ENCODE results near the gene RAB3GAP2.
A peak's percentile ranks its signal among the peaks of the same experiment; 100 is the strongest.

Gene RAB3GAP2

DNA sequence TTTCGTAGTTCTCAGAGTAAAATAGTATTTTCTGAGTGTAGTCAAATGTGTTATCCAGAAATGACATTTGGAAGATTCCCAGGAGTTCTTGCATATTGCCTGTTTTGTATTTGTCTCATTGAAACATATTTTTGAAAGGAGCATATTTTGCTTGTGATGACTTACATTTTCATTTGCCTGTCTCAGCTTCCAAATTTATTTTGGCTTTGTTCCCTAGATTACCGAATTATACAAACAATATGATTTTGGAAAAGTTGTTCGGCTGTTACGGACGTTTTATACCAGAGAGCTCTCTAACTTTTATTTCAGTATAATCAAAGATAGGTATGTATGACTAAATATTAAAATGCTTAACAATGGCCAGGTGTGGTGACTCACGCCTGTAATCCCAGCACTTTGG, 132.3 kb downstream of the RAB3GAP2 start:
- Histone ChIP-seq H3K27me3 (ENCODE audit: control insufficient read depth in 2 of 2, insufficient read depth in 2 of 2, low read length in 2 of 2) (no peaks in the 10 kb centered on the region), H3K9ac (ENCODE audit: low read depth in 1 of 2, low read length in 2 of 2) (no peak overlapping the region), H3K9me3 (ENCODE audit: control insufficient read depth in 2 of 2, low read length in 2 of 2) (no peaks in the 10 kb centered on the region), H3K27ac (ENCODE audit: low read depth in 2 of 2, low read length in 2 of 2) (no peak overlapping the region), H3K4me1 (ENCODE audit: control insufficient read depth in 2 of 2, insufficient read depth in 2 of 2, low read length in 2 of 2) (peaks cover 0 to 6% of the 10 kb centered on the region in 2 donors), H3K36me3 (ENCODE audit: control insufficient read depth in 2 of 2, insufficient read depth in 2 of 2, low read length in 2 of 2) (peaks cover 18 to 28% of the 10 kb centered on the region in 2 donors), H3K4me3 (ENCODE audit: low read length in 2 of 2) (no peak overlapping the region)

DNA sequence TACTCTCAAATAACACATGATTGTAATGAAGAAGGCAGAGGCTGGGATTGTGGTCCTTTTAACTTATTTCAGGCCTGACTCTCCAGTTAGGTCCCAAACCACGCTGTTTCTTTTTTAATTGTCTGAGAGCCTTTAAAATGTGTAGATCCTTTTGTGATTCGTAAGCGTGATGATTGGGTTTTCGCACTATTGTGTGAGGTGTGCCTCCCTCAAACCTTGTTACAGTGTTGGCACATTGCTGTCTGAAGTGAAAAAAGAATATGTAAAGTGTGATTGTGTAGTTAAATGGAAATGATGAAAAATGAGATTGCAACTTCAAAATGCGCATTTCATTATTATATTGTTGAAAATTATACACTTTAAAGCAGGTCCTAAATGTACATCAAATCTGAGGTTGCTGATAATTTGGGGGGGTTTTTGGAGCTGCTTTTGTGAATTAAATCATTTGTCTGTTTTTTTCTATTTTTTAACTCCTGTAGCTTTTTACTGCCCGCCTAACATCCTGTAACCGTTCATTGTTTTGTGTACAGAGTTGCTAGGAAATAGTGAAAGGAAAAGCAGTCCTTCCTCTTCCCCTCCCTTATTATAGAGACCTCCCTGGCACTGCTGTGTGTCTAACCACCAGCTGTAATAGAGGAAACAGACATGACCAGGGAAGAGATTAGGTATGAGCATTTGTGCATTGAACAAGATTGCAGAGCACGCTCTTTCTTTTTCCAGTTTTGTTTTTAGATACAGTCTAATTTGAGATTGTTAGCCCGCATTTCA, 135.1 kb downstream of the RAB3GAP2 start:
- Histone ChIP-seq H3K9me3 (ENCODE audit: control insufficient read depth in 2 of 2, low read length in 2 of 2) (no peaks in the 10 kb centered on the region), H3K36me3 (ENCODE audit: control insufficient read depth in 2 of 2, insufficient read depth in 2 of 2, low read length in 2 of 2) (peaks cover 29 to 34% of the 10 kb centered on the region in 2 donors), H3K27me3 (ENCODE audit: control insufficient read depth in 2 of 2, insufficient read depth in 2 of 2, low read length in 2 of 2) (no peaks in the 10 kb centered on the region), H3K4me1 (ENCODE audit: control insufficient read depth in 2 of 2, insufficient read depth in 2 of 2, low read length in 2 of 2) (peaks cover 0 to 6% of the 10 kb centered on the region in 2 donors), H3K27ac (ENCODE audit: low read depth in 2 of 2, low read length in 2 of 2) (peak overlapping the region in 1 of 2 donors; percentile 21), H3K4me3 (ENCODE audit: low read length in 2 of 2) (peak overlapping the region in 1 of 2 donors; percentile 33), H3K9ac (ENCODE audit: low read depth in 1 of 2, low read length in 2 of 2) (peak overlapping the region in 1 of 2 donors; percentile 60)

DNA sequence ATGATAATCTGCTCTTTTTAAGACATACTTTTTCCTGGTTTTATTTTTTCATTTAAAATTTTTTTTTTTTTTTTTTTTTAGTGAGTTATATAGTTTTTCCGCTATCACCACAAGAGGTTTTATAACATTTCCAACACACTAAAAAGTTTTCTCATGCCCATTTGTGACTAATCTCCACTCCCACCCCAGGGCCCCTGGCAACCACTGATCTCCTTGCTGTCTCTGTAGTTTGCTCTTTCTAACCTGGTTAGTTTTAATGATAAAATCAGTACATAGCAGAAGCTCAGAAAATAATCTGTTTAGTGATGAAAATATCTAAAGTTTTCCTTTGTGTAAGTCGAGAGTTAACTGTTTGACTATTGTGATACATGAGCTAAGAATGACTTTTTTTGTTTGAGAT, 136.5 kb downstream of the RAB3GAP2 start:
- no peaks in the 10 kb centered on the region for H3K27me3 ChIP-seq (ENCODE audit: control insufficient read depth in 2 of 2, insufficient read depth in 2 of 2, low read length in 2 of 2)
- H3K36me3 ChIP-seq (ENCODE audit: control insufficient read depth in 2 of 2, insufficient read depth in 2 of 2, low read length in 2 of 2) = peaks cover 20 to 29% of the 10 kb centered on the region in 2 donors

DNA sequence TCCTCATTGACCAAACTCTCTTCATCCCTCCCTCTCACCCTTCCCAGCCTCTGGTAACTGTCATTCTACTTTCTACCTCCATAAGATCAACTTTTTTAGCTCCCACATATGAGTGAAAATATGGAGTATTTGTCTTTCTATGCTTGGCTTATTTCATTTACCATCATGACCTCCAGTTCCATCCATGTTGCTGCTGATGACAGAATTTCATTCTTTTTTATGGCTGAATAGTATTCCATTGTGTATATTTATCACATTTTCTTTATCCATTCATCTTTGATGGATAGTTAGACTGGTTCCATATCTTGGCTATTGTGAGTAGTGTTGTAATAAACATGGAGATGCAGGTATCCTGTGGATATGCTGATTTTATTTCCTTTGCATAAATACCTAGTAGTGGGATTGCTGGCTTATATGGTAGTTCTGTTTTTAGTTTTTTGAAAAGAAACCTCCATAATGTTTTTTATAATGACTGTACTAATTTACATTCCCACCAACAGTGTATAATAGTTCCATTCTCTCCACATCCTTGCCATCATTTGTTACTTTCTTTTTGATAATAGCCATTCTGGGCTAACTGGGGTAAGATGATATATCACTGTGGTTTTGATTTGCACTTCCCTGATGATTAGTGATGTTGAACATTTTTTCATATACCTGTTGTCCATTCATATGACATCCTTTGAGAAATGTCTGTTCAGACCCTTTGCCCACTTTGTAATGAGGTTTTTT, 142.6 kb downstream of the RAB3GAP2 start:
- no peaks in the 10 kb centered on the region for H3K4me1 ChIP-seq (ENCODE audit: control insufficient read depth in 2 of 2, insufficient read depth in 2 of 2, low read length in 2 of 2)
- no peak overlapping the region for H3K9ac ChIP-seq (ENCODE audit: low read depth in 1 of 2, low read length in 2 of 2)
- peaks cover 28 to 37% of the 10 kb centered on the region in 2 donors for H3K36me3 ChIP-seq (ENCODE audit: control insufficient read depth in 2 of 2, insufficient read depth in 2 of 2, low read length in 2 of 2)
- no peak overlapping the region for H3K4me3 ChIP-seq (ENCODE audit: low read length in 2 of 2)
- no peak overlapping the region for H3K27ac ChIP-seq (ENCODE audit: low read depth in 2 of 2, low read length in 2 of 2)
- H3K9me3 ChIP-seq (ENCODE audit: control insufficient read depth in 2 of 2, low read length in 2 of 2) = no peaks in the 10 kb centered on the region
- H3K27me3 ChIP-seq (ENCODE audit: control insufficient read depth in 2 of 2, insufficient read depth in 2 of 2, low read length in 2 of 2) = no peaks in the 10 kb centered on the region

More for the DNA sequence above, 136.5 kb downstream of the RAB3GAP2 start:
- no peak overlapping the region for H3K4me3 ChIP-seq (ENCODE audit: low read length in 2 of 2)
- no peak overlapping the region for H3K27ac ChIP-seq (ENCODE audit: low read depth in 2 of 2, low read length in 2 of 2)
- H3K4me1 ChIP-seq (ENCODE audit: control insufficient read depth in 2 of 2, insufficient read depth in 2 of 2, low read length in 2 of 2) = peaks cover 0 to 6% of the 10 kb centered on the region in 2 donors
- H3K9me3 ChIP-seq (ENCODE audit: control insufficient read depth in 2 of 2, low read length in 2 of 2) = no peaks in the 10 kb centered on the region
- no peak overlapping the region for H3K9ac ChIP-seq (ENCODE audit: low read depth in 1 of 2, low read length in 2 of 2)

DNA sequence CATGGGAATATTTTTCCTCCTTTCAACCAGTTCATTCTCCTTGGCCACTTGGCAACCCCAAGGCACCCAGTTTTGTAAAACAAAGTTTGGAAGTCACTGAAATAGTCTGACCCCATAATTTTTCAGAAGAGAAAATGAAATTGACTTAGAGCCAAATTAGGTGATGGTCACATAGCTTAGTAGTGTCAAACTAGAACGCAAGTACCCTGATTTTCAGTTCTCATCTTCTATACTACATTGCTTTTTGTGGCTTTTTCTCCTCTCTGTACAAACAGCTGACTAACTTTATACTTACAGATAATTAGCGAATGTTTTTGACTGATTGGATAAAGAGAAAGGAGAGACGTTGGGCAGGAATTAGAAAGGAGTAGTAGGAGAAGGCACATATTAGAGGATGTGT, 145.2 kb downstream of the RAB3GAP2 start:
- H3K36me3 ChIP-seq (ENCODE audit: control insufficient read depth in 2 of 2, insufficient read depth in 2 of 2, low read length in 2 of 2) = peaks cover 19 to 29% of the 10 kb centered on the region in 2 donors
- H3K9ac ChIP-seq (ENCODE audit: low read depth in 1 of 2, low read length in 2 of 2) = no peak overlapping the region
- no peaks in the 10 kb centered on the region for H3K27me3 ChIP-seq (ENCODE audit: control insufficient read depth in 2 of 2, insufficient read depth in 2 of 2, low read length in 2 of 2)
- H3K27ac ChIP-seq (ENCODE audit: low read depth in 2 of 2, low read length in 2 of 2) = no peak overlapping the region
- H3K4me3 ChIP-seq (ENCODE audit: low read length in 2 of 2) = no peak overlapping the region
- no peaks in the 10 kb centered on the region for H3K9me3 ChIP-seq (ENCODE audit: control insufficient read depth in 2 of 2, low read length in 2 of 2)
- H3K4me1 ChIP-seq (ENCODE audit: control insufficient read depth in 2 of 2, insufficient read depth in 2 of 2, low read length in 2 of 2) = peaks cover 3 to 7% of the 10 kb centered on the region in 2 donors

DNA sequence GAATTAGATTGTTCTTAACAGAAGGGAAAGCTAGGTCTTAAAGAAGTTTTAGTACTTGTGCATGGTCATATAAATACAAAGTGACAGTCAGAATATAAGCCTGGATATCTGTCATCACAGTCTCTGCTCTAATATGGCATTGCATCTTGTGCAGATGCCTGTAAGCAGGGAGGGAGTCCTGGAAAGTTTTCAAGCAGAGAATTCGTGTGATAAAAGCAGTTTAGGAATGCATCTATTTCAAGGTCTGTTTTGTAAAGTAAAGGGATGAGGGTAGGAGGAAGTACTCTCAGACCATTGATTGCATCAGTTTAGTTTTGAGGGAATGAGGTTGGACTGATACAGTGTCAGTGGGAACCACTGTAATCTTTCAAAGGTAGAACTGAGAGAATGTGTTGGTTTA, 147.7 kb downstream of the RAB3GAP2 start:
- H3K27ac ChIP-seq (ENCODE audit: low read depth in 2 of 2, low read length in 2 of 2) = peak overlapping the region in 1 of 2 donors; percentile 9
- H3K36me3 ChIP-seq (ENCODE audit: control insufficient read depth in 2 of 2, insufficient read depth in 2 of 2, low read length in 2 of 2) = peaks cover 17 to 23% of the 10 kb centered on the region in 2 donors
- H3K4me3 ChIP-seq (ENCODE audit: low read length in 2 of 2) = no peak overlapping the region
- H3K27me3 ChIP-seq (ENCODE audit: control insufficient read depth in 2 of 2, insufficient read depth in 2 of 2, low read length in 2 of 2) = no peaks in the 10 kb centered on the region
- peaks cover 3 to 15% of the 10 kb centered on the region in 2 donors for H3K4me1 ChIP-seq (ENCODE audit: control insufficient read depth in 2 of 2, insufficient read depth in 2 of 2, low read length in 2 of 2)
- peak overlapping the region in 1 of 2 donors; percentile 26 for H3K9ac ChIP-seq (ENCODE audit: low read depth in 1 of 2, low read length in 2 of 2)
- no peaks in the 10 kb centered on the region for H3K9me3 ChIP-seq (ENCODE audit: control insufficient read depth in 2 of 2, low read length in 2 of 2)

DNA sequence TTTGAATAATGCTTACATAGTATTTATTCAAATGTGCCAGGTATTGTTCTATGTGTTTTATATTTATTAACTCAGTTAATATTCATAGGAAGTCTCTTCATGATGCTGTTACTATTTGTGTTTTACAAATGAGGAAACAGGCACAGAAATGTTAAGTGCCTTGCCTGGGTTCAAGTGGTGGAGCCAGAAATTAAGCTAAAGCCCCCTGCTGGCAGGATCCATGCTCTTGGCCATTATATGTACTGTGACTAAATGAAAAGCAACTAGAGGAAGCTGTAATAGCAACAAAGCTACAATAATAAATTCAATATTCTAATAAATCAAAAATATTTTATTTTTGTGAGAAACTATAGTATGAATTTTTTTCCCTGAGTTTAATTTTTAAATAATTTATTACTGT, 148.4 kb downstream of the RAB3GAP2 start:
- no peaks in the 10 kb centered on the region for H3K9me3 ChIP-seq (ENCODE audit: control insufficient read depth in 2 of 2, low read length in 2 of 2)
- H3K4me1 ChIP-seq (ENCODE audit: control insufficient read depth in 2 of 2, insufficient read depth in 2 of 2, low read length in 2 of 2) = peaks cover 3 to 17% of the 10 kb centered on the region in 2 donors
- H3K4me3 ChIP-seq (ENCODE audit: low read length in 2 of 2) = no peak overlapping the region
- no peaks in the 10 kb centered on the region for H3K27me3 ChIP-seq (ENCODE audit: control insufficient read depth in 2 of 2, insufficient read depth in 2 of 2, low read length in 2 of 2)
- no peak overlapping the region for H3K27ac ChIP-seq (ENCODE audit: low read depth in 2 of 2, low read length in 2 of 2)
- no peak overlapping the region for H3K9ac ChIP-seq (ENCODE audit: low read depth in 1 of 2, low read length in 2 of 2)
- peaks cover 13 to 23% of the 10 kb centered on the region in 2 donors for H3K36me3 ChIP-seq (ENCODE audit: control insufficient read depth in 2 of 2, insufficient read depth in 2 of 2, low read length in 2 of 2)

DNA sequence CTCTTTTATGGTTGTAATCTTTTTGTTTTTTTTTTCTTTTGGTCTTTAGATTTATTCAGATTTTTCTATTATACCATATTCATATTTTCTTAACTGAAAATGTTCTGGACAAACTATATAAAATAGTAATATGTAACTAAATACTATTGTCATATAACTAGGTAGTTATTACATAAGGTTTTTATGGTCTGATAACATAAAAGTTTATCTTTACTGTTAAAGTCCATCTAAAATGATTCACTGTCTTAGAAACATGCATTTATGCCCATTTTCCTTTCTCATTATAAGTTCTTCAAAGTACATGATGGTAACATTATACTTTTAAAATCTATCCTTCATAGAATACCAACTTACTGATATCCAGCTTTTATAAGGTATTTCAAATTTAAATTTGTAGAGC, 149.2 kb downstream of the RAB3GAP2 start:
- Histone ChIP-seq H3K9ac (ENCODE audit: low read depth in 1 of 2, low read length in 2 of 2) (no peak overlapping the region), H3K9me3 (ENCODE audit: control insufficient read depth in 2 of 2, low read length in 2 of 2) (no peaks in the 10 kb centered on the region), H3K36me3 (ENCODE audit: control insufficient read depth in 2 of 2, insufficient read depth in 2 of 2, low read length in 2 of 2) (peaks cover 13 to 17% of the 10 kb centered on the region in 2 donors), H3K4me3 (ENCODE audit: low read length in 2 of 2) (peak overlapping the region in 1 of 2 donors; percentile 23), H3K4me1 (ENCODE audit: control insufficient read depth in 2 of 2, insufficient read depth in 2 of 2, low read length in 2 of 2) (peaks cover 3 to 17% of the 10 kb centered on the region in 2 donors), H3K27me3 (ENCODE audit: control insufficient read depth in 2 of 2, insufficient read depth in 2 of 2, low read length in 2 of 2) (no peaks in the 10 kb centered on the region), H3K27ac (ENCODE audit: low read depth in 2 of 2, low read length in 2 of 2) (peak overlapping the region; percentile 75 to 83)

DNA sequence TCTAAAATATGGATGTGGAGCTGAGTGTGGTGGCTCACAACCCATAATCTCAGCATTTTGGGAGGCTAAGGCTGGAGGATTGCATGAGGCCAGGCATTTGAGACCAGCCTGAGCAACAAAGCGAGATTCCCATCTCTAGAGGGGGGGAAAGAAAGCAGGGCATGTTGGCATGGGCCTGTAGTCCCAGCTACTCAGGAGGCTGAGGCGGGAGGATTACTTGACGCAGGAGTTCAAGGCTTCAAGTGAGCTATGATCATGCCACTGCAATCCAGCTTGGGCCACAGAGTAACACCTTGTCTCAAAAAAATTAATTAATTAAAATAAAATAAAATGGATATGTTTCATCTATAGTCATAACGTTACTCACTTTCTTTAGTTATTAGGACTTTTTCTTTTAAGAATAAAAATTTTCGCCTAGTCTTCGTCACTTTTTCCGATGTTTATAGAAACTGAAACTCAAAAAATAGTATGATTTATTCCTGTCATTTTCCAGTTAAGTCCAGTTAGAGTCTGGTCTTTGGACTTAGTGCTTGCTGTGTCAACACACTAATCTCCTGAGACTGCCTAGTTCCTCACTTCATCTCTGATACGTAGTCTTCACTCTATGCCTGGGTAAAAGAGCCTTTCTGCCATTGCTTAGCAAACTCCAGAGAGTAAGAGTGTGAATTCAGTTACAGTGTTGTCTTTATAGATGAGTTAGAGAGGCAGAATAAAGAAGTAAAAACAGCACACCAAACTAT, 150.3 kb downstream of the RAB3GAP2 start:
- peak overlapping the region; percentile 88 to 98 for H3K27ac ChIP-seq (ENCODE audit: low read depth in 2 of 2, low read length in 2 of 2)
- peaks cover 7 to 9% of the 10 kb centered on the region in 2 donors for H3K36me3 ChIP-seq (ENCODE audit: control insufficient read depth in 2 of 2, insufficient read depth in 2 of 2, low read length in 2 of 2)
- H3K9me3 ChIP-seq (ENCODE audit: control insufficient read depth in 2 of 2, low read length in 2 of 2) = no peaks in the 10 kb centered on the region
- no peaks in the 10 kb centered on the region for H3K27me3 ChIP-seq (ENCODE audit: control insufficient read depth in 2 of 2, insufficient read depth in 2 of 2, low read length in 2 of 2)
- peaks cover 3 to 17% of the 10 kb centered on the region in 2 donors for H3K4me1 ChIP-seq (ENCODE audit: control insufficient read depth in 2 of 2, insufficient read depth in 2 of 2, low read length in 2 of 2)
- peak overlapping the region; percentile 52 to 65 for H3K9ac ChIP-seq (ENCODE audit: low read depth in 1 of 2, low read length in 2 of 2)
- H3K4me3 ChIP-seq (ENCODE audit: low read length in 2 of 2) = peak overlapping the region; percentile 41 to 46
